GM21576 (cell line): ENCODE data around the gene UBE2R2.
"Not testable (repeated sequence)": the region's sequence is repeated elsewhere in the genome, so short reads cannot be mapped to it uniquely, and the experiment has no call there.

Source experiments
- ATAC-seq: cut with Tn5 transposase; IDR thresholded peaks from one replicate; pipeline ENCODE4 v1.9.1; 2021; ENCODE audit warnings: mild to moderate bottlenecking, moderate library complexity; ENCODE audit not compliant: unreplicated experiment

The UBE2R2 gene

DNA sequence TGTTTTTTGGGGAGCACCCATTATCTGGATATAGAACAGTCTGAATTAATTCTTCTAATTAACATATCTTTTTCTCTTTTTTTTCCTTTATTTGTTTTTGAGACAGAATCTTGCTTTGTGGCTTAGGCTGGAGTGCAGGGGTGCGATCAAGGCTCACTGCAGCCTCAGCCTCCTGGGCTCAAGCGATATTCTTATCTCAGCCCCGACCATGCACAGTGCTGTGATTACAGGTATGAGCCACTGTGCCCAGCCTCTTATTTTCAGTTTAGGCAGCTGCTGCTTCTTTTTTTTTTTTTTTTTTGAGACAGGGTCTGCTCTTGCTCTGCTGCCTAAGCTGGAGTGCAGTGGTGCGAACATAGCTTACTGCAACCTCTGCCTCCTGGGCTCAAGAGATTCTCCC is 20.2 kb downstream of the UBE2R2 start:
- ATAC-seq = no peak

DNA sequence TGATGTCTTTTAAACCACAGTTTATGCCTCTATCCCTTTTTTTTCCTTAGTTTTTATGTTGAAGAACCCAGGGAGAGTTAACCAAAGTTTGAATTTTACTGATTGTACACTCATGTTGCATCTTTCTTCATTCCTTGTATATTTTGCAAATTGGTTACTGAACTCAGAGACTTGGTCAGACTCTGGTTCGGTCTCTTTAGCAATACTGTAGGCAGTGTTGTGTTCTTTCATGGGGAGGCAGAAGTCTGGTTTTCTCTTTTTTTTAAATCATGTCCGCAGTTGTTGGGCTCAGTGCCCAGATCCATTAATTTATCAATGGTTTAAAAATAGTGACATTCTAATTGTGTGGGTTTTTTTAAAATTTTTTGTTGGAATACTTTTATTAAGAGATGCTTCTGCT is 23.4 kb downstream of the UBE2R2 start:
- no peak for ATAC-seq

DNA sequence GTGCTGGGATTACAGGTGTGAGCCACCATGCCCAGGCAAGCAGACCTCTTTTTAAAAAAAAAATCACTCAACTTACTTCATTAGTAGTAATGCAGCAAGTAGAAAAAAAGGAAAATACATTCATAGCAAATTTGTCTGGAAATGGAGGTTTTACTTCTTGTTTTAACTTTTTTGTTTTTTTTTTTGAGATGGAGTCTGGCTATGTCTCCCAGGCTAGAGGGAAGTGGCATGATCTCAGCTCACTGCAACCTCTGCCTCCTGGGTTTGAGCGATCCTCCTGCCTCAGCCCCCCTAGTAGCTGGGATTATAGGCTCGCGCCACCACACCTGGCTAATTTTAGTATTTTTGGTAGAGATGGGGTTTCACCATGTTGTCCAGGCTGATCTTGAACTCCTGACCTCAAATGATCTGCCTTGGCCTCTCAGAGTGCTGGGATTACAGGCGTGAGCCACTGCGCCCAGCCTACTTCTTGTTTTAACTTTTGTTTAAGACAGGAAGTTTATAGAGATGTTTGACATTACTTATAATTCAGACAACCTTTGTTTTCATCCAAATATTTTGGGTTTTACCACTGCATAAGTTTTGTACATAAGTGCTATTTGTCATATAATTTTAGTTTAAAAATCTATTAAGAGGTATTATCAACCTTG is 26.5 kb downstream of the UBE2R2 start:
- no peak for ATAC-seq

DNA sequence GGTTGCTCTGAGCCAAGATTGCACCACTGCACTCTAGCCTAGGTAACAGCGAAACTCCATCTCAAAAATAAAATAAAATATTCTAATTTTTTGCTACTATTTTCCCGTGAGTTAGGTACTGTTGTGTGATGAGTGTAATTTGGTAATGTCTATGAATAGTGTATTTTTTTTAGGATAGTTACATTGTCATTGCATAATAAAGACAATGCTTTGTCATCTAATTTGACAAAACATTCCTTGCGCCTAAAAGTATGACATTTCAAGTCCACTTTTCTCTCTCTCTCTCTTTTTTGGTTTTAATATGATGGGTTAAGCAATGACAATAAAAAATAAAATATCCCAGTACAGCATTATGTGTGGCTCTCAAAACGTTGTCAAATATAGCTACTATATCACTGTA is 29.3 kb downstream of the UBE2R2 start:
- ATAC-seq = no peak

DNA sequence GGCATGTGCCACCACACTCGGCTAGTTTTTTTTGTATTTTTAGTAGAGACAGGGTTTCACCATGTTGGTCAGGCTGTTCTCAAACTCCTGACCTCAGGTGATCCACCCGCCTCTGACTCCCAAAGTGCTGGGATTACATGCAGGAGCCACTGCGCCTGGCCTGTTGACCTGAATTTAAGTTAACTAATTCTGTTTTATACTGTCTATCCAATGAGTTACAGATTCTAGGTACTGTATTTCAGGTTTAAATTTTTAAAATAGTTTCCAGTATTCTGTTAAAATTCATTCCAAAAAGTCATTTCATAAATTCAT is 30.9 kb downstream of the UBE2R2 start:
- ATAC-seq = not testable (repeated sequence)

DNA sequence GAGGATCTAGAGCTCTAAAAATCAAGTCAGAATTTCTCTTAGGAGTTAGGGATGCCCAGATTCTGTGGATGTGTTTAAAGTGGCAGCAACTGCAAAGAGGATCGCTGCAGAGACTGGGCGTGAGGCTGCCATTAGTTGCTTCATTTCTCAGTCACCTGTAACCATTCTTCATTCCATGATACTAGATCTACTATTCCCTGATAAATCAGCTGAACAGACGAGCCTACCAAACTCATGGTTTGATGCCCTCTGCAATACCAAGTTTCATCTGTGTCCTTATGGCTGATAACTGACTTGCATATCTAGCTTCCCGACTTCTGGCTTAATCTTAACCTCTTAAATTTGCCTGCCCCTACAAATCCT is 33.3 kb downstream of the UBE2R2 start:
- ATAC-seq = no peak

DNA sequence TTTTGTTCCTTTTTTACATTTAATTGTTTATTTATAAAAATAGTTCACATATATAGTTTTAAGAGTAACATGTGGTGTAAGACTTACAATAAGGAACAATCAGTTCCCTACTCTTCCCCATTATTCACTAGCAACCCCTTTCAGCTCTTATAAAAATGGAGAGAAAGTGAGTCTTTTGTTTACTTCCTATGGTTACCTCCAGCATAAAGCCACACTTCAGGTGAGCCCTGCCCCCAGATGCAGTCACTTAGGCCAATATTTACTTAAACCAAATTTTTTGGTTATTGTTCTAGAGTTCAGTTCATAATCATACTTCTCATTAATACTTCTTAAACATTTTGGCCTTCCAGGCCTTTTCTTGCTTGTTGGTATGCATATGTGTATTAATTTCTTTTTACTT is 33.7 kb downstream of the UBE2R2 start:
- no peak for ATAC-seq

DNA sequence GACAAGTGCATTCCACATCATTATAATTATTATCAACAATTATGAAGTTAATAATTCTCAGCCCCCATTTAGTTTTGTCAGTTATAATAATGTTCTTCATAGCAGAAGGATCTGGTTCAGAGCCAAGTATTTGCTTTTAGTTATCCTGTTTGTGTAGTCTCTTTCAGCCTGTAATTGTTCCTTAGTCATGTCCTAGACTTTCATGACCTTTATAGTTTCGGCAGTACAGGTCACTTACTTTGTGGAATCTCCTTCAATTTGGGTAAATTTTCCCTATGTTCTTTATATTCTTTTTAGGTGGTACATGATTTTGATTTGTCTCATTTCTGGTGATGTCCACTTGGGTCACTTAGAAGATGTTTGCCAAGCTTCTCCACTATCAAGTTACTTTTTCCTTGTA is 34.3 kb downstream of the UBE2R2 start:
- ATAC-seq = no peak

DNA sequence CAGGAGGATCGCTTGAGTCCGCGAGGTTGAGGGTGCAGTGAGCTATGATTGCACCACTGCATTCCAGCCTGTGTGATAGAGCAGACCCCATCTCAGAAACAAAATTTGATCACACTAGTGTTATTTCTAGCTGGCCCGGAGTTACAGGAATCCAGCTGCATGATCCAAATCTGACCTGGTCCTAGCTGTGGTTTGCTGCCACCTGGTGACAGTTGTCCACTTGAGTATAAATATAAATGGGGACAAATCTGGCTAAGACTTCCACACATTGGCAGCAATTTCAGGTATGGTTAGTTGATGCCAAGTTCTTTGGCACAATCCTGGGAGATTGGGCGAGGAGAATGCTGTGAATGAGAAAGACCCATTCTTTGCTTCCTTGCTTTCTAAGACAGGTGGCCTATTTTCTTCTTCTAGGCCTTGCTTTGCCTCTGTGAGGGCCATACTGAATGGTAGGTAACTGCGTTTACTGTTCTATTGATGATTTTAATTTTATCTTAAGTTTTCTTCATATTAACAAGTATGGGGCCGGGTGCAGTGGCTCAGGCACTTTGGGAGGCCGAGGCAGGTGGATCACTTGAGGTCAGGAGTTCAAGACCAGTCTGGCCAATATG is 35.4 kb downstream of the UBE2R2 start:
- no peak for ATAC-seq

DNA sequence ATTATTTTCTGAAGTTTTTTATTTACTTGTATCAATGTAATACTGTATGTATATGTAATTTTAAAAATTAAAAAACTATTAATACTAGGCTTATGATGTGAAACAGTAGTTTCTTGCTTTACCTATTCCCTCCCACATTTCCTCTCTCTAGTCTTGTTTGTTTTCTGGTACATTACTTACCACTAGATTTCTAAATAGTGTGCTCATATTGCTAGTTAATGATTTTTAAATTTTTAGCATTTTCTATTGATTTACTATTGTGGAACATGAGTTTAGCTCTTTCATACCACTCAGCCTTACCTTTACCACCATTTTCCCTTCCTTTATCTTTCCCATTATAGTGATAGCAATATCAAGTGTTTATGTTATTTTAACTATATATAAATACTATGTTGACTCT is 39.3 kb downstream of the UBE2R2 start:
- ATAC-seq = no peak

DNA sequence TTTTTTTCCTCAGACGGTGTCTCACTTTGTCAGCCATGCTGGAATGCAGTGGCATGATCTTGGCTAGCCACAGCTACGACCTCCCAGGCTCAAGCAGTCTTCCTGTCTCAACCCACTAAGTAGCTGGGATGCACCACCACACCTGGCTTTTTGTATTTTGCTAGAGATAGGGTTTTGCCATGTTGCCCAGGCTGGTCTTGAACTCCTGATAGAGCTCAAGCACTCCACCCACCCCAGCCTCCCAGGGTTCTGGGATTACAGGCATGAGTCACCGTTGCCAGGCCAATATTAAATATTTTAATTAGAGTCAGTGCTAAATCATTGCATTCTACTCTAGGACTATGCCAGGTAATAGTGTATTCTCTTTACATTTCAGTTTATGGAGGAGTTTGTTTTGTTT is 41.5 kb downstream of the UBE2R2 start:
- no peak for ATAC-seq

DNA sequence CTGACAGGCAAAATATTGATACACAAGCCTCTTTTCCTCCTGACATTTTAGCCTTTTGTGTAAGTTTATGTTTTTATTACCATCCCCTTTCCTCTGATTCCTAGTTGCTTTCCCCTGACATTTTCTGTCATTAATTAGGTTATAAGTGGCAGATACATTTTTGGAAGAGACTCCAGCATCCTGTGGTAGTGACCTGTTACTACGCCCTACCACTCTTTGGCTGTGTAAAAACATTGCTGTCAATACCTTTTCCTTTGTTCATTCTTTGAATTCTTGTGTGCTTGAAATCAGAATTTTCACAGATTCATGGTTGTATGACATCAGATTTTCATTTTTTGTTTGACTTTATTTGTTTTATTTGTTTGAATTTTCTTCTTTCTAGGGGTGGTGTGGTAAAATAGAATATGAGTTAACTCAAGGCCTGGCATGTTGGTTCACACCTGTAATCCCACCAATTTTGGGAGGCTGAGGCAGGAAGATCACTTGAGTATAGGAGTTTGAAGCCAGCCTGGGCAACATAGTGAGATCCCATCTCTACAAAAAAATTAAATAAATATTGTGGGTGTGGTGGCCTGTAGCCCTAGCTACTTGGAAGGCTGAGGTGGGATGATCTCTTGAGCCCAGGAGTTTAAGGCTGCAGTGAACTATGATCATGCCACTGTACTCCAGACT is 43.4 kb downstream of the UBE2R2 start:
- no peak for ATAC-seq

DNA sequence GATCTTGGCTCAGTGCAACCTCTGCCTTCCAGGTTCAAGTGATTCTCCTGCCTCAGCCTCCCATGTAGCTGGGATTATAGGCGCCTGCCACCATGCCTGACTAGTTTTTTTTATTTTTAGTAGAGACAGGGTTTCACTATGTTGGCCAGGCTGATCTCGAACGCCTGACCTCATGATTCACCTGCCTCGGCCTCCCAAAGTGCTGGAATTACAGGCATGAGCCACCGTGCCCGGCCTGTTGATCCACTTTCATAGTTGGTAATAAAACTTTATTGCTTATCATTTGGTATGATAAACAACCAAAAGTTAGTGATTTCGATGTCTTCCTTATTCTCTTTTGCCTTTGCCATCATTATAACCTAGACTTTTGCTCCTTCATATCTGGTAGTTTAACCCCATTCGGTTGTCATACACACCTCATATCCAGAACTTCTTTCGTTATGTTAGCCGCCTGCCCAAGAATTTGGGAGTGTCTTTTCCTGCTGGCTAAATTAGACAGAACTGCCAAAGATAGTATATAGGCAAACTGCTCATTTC is 45.0 kb downstream of the UBE2R2 start:
- no peak for ATAC-seq

DNA sequence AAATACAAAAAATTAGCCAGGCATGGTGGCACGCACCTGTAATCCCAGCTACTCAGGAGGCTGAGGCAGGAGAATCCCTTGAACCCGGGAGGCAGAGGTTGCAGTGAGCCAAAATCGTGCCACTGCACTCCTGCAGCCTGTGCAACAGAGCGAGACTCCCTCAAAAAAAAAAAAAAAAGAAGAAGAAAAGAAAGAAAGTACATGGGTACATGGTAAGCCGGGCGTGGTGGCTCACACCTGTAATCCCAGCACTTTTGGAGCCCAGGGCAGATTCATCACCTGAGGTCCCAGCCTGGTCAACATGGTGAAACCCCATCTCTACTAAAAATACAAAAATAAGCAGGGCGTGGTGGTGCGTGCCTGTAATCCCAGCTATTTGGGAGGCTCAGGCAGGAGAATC is 46.1 kb downstream of the UBE2R2 start:
- ATAC-seq = not testable (repeated sequence)

DNA sequence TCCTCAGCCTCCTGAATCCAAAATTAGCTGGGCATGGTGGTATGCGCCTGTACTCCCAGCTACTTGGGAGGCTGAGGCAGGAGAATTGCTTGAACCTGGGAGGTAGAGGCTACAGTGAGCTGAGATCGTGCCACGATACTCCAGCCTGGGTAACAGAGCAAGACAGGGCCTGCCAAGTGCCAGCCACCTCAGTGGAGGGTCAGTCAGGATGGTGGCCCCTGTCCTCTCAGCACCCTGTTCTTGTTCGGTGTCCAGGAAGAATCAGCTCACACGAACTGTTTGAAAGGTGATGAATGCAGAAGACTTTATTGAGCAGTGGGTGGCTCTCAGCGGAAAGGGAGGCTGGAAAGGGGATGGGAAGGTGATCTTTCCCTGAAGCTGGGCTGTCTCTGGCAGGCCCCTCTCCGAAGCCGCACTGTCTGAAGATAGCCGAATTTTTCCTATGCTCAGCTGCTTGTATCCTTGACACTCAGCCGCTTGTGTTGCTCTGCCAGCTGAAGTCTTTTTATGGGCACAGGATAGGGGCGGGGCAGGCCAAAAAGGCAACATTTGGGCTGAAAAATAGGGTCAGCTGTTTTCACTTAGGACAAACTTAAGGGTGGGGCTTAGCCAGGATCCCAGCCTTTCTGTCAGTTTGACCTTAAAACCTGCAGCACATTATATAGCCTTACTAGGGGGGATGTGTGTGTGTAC is 50.9 kb downstream of the UBE2R2 start:
- ATAC-seq = no peak

DNA sequence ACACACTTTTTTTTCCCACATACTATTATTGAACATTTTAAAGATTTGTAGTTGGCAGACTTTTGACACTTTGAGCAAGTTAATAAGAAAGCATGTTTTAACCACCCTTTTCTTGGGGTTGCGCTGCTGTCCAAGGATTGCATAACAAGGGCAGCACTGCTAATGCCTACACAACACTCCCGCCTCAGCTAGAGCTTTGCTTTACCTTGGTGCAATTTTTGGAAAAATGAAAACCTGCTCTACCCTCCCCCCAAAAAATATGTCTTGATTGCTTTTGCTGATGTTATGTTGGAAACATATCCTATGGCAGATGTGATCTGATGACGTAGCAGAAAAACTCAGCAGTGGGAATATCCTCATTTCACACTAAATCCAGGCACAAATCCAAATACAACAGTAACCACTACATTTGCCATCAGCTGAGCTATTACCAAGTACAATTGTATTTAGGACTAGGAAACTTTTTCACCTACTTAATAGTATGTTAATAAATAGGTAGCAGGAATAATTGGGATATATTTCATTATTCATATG is 51.5 kb downstream of the UBE2R2 start:
- no peak for ATAC-seq

DNA sequence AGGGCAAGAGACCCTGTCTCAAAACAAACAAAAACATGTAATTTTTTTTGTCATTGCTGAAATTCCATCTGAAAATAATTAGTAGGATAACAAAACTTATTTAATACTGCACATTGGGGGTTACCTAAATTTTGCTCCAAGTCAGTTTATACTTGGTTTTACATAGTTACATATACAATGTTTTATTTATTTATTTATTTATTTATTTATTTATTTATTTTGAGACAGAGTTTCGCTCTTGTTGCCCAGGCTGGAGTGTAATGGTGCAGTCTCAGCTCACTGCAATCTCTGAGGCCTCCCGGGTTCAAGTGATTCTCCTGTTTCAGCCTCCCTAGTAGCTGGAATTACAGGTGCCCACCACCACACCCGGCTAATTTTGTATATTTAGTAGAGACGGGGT is 52.3 kb downstream of the UBE2R2 start:
- not testable (repeated sequence) for ATAC-seq

DNA sequence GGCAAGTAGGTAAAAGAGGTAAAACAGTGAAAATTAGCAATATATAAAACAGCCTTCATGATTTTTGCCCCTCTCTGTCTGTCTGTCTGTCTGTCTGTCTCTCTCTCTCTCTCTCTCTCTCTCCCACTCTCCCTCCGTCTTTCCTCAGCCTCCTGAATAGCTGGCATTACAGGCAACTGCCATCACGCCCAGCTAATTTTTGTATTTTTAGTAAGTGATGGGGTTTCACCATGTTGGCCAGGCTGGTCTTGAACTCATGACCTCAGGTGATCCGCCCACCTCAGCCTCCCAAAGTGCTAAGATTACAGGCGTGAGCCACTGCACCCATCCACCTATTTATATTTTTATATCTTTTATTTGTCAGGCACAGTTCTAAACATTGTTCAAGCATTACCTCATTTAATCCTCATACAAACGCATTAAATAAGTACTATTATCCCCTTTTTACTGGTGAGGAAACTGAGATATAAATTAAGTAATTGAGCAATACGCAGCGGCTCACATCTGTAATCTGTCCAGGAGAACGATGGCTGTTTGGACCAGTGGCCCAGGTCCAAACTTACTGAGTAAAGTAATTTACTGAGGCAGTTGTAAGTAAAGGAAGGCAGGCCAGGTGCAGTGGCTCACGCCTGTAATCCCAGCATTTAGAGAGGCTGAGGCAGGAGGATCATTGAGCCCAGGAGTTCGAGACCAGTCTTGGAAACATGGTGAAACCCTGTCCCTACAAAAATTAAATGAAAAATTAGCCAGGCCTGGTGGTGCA is 60.9 kb downstream of the UBE2R2 start:
- no peak for ATAC-seq

DNA sequence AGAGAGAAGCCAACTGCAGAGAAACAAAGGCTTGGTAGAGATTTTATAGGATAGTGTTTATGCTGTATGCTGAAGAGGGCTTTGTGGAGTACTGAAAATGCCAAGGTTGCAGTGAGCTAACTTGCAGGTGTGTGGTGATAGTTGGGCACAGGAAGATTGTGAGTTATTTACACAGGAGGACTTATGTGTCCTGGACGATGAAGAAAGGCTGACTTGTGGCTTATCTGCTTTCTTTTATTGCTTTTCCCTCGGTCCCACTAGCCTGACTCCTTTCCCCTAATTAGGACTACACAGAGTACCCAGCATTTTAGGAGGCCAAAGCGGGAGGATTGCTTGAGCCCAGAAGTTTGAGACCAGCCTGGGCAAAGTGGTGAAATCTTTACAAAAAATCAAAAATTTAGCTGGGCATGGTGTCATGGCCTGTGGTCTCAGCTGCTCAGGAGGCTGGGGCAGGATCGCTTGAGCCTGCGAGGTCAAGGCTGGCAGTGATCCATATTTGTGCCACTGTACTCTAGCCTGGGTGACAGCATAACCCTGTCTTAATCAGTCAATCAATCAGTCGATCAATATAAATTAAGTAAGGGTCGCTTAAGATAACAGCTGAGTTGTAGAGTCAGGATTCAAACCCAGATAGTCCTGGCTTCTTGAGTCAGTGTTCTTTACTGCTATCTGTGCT is 61.9 kb downstream of the UBE2R2 start:
- no peak for ATAC-seq
